Neural cell (in vitro differentiated cells): ENCODE results near the gene COCH.

Experiments
- CTCF ChIP-seq: fragments of 450-650 bp; IDR thresholded peaks from 2 replicates; pipeline ENCODE4 v1.5.1; 2014; ENCODE audit warnings: antibody characterized with exemption, mild to moderate bottlenecking, moderate library complexity; ENCODE audit not compliant: poor library complexity, severe bottlenecking
- EZH2 ChIP-seq: fragments of 200-600, 300-800 bp; shearing (Covaris generic), sonication (generic); IDR thresholded peaks from 2 replicates; pipeline ENCODE4 v1.6.1; 2014; ENCODE audit warnings: antibody characterized with exemption, low read length, borderline replicate concordance, mild to moderate bottlenecking; ENCODE audit not compliant: insufficient read depth, poor library complexity, severe bottlenecking

GRCh38 chr14:30875788-30876053 lies 1.4 kb downstream of the COCH start:
- TF ChIP-seq EZH2 (no peak), CTCF (no peak)
